Hematopoietic multipotent progenitor cell treated with erythropoietin and hydrocortisone succinate and interleukin-3 and kit ligand, for 15 days (in vitro differentiated cells): ENCODE results near the gene MYO5C.
"Not testable (repeated sequence)": the region's sequence is repeated elsewhere in the genome, so short reads cannot be mapped to it uniquely, and the experiment has no call there.

Source experiments
- DNase-seq: peaks from one replicate; pipeline ENCODE4 v3.0.0-alpha.2; 2015; ENCODE audit warnings: low spot score

The MYO5C gene

GRCh38 chr15:52204657-52205056 lies 90.9 kb downstream of the MYO5C start:
- no peak for DNase-seq

GRCh38 chr15:52200831-52201365 lies 94.7 kb downstream of the MYO5C start:
- no peak for DNase-seq

GRCh38 chr15:52199271-52199670 lies 96.3 kb downstream of the MYO5C start:
- DNase-seq, result no peak

- DNase-seq, result no peak
Observed at GRCh38 chr15:52196891-52197290, 98.7 kb downstream of the MYO5C start.

- no peak for DNase-seq
Observed at GRCh38 chr15:52193791-52194190, 101.8 kb downstream of the MYO5C start.

GRCh38 chr15:52193321-52193720 lies 102.3 kb downstream of the MYO5C start:
- DNase-seq, result no peak

GRCh38 chr15:52191207-52191606 lies 104.4 kb downstream of the MYO5C start, which contains the start of gene GNB5:
TSS of gene GNB5 (minus strand) at chr15:52191392. CDS start at chr15:52184676, 6,716 bp downstream.
- no peak for DNase-seq

- DNase-seq, result no peak
Observed at GRCh38 chr15:52186651-52187486, 108.7 kb downstream of the MYO5C start.

GRCh38 chr15:52185151-52185561 lies 110.4 kb downstream of the MYO5C start:
- DNase-seq, result no peak

- DNase-seq, result no peak
Observed at GRCh38 chr15:52184721-52185120, 110.9 kb downstream of the MYO5C start.

- peak; percentile 4 for DNase-seq
Observed at GRCh38 chr15:52183562-52184173, 111.9 kb downstream of the MYO5C start.

GRCh38 chr15:52181938-52182780 lies 113.4 kb downstream of the MYO5C start:
- no peak for DNase-seq

GRCh38 chr15:52180851-52181450 lies 114.7 kb downstream of the MYO5C start:
- DNase-seq, result no peak

- no peak for DNase-seq
Observed at GRCh38 chr15:52180196-52180835, 115.3 kb downstream of the MYO5C start.

- no peak for DNase-seq
Observed at GRCh38 chr15:52179278-52180195, 116.1 kb downstream of the MYO5C start.

- no peak for DNase-seq
Observed at GRCh38 chr15:52178765-52179164, 116.8 kb downstream of the MYO5C start.

GRCh38 chr15:52172869-52173268 lies 122.7 kb downstream of the MYO5C start:
- no peak for DNase-seq

GRCh38 chr15:52171807-52172206 lies 123.8 kb downstream of the MYO5C start:
- DNase-seq, result no peak

- DNase-seq, result no peak
Observed at GRCh38 chr15:52171386-52171785, 124.2 kb downstream of the MYO5C start.

- not testable (repeated sequence) for DNase-seq
Observed at GRCh38 chr15:52170199-52170598, 125.4 kb downstream of the MYO5C start.
